ENCODE measurements around the gene RBPMS2. TPM values are rescaled to one million over a fixed set of nuclear protein-coding genes. Genes with fewer than 3 reads are reported as not detected.
A peak's percentile ranks its signal among the peaks of the same experiment; 100 is the strongest.

Gene RBPMS2
- total RNA-seq, 4 donors from 2014 or later = 14.6 to 47.8 (median 33.9) TPM

GRCh38 chr15:64717130-64717529 is 58.3 kb downstream of the RBPMS2 start:
- no peak for ATAC-seq
- Histone ChIP-seq H3K4me3 (no peak overlapping the region), H3K9me3 (no peaks in the 10 kb centered on the region), H3K36me3 (peaks cover 0 to 53% of the 10 kb centered on the region in 2 donors), H3K4me1 (peaks cover 0 to 34% (median 0%) of the 10 kb centered on the region in 3 donors), H3K27ac (peak overlapping the region in 3 of 4 donors; percentile 64 to 71 (median 69)), H3K27me3 (no peaks in the 10 kb centered on the region)
- WGBS, 2 donors (ENCODE audit: low coverage in 1 of 2) = 85 to 86% methylated on average over 1 to 7 of the region's 7 CpGs
- TF ChIP-seq POLR2AphosphoS5 (IDR thresholded peaks at IDR 0.05) (no peak), EP300 (IDR thresholded peaks at IDR 0.05) (no peak), CTCF (IDR thresholded peaks at IDR 0.05) (no peak), POLR2A (IDR thresholded peaks at IDR 0.05) (no peak)

- Histone ChIP-seq H3K27me3 (no peaks in the 10 kb centered on the region), H3K27ac (peak overlapping the region in 2 of 4 donors; percentile 25 to 64), H3K36me3 (peaks cover 0 to 53% of the 10 kb centered on the region in 2 donors), H3K4me1 (peaks cover 0 to 34% (median 0%) of the 10 kb centered on the region in 3 donors), H3K9me3 (no peaks in the 10 kb centered on the region), H3K4me3 (no peak overlapping the region)
- 92% methylated on average over 2 of the region's 2 CpGs; no CpG with 5 or more reads in 1 of the 2 donors for WGBS, 2 donors (ENCODE audit: low coverage in 1 of 2)
- TF ChIP-seq POLR2A (IDR thresholded peaks at IDR 0.05) (no peak), EP300 (IDR thresholded peaks at IDR 0.05) (no peak), CTCF (IDR thresholded peaks at IDR 0.05) (no peak), POLR2AphosphoS5 (IDR thresholded peaks at IDR 0.05) (no peak)
- no peak for ATAC-seq
Measured at GRCh38 chr15:64716452-64716851, 58.9 kb downstream of the RBPMS2 start.

GRCh38 chr15:64713592-64713991 is 61.8 kb downstream of the RBPMS2 start:
- 78 to 82% methylated on average over 4 to 6 of the region's 6 CpGs for WGBS, 2 donors (ENCODE audit: low coverage in 1 of 2)
- peaks cover 0 to 16% (median 0%) of the 10 kb centered on the region in 3 donors for H3K4me1 ChIP-seq
- no peak for TF ChIP-seq CTCF (IDR thresholded peaks at IDR 0.05)
- no peak overlapping the region for H3K27ac ChIP-seq
- H3K9me3 ChIP-seq = no peaks in the 10 kb centered on the region
- H3K27me3 ChIP-seq = no peaks in the 10 kb centered on the region
- peaks cover 0 to 62% of the 10 kb centered on the region in 2 donors for H3K36me3 ChIP-seq
- no peak overlapping the region for H3K4me3 ChIP-seq
- ATAC-seq = no peak

GRCh38 chr15:64712353-64712752 is 63.0 kb downstream of the RBPMS2 start:
- WGBS, 2 donors (ENCODE audit: low coverage in 1 of 2) = 71 to 84% methylated on average over 2 of the region's 2 CpGs
- Histone ChIP-seq H3K9me3 (no peaks in the 10 kb centered on the region), H3K4me1 (peaks cover 0 to 4% (median 0%) of the 10 kb centered on the region in 3 donors), H3K27ac (peak overlapping the region in 1 of 4 donors; percentile 51), H3K36me3 (peaks cover 0 to 56% of the 10 kb centered on the region in 2 donors), H3K27me3 (no peaks in the 10 kb centered on the region), H3K4me3 (no peak overlapping the region)
- ATAC-seq = no peak
- TF ChIP-seq POLR2AphosphoS5 (IDR thresholded peaks at IDR 0.05) (no peak), EP300 (IDR thresholded peaks at IDR 0.05) (no peak), POLR2A (IDR thresholded peaks at IDR 0.05) (no peak), CTCF (IDR thresholded peaks at IDR 0.05) (no peak)

GRCh38 chr15:64710676-64711428 is 64.5 kb downstream of the RBPMS2 start:
- Histone ChIP-seq H3K4me1 (no peaks in the 10 kb centered on the region), H3K4me3 (no peak overlapping the region), H3K9me3 (no peaks in the 10 kb centered on the region), H3K27me3 (no peaks in the 10 kb centered on the region), H3K27ac (peak overlapping the region in 2 of 4 donors; percentile 29 to 51), H3K36me3 (peaks cover 0 to 50% of the 10 kb centered on the region in 2 donors)
- no peak for ATAC-seq
- 86 to 96% methylated on average over 6 to 7 of the region's 7 CpGs for WGBS, 2 donors (ENCODE audit: low coverage in 1 of 2)
- TF ChIP-seq POLR2A (IDR thresholded peaks at IDR 0.05) (no peak), CTCF (IDR thresholded peaks at IDR 0.05) (no peak), POLR2AphosphoS5 (IDR thresholded peaks at IDR 0.05) (no peak), EP300 (IDR thresholded peaks at IDR 0.05) (no peak)

Measured in gastroesophageal sphincter (tissue), 4 donors.